Heart left ventricle (tissue), 13 donors: Measurements from ENCODE around the gene SH3RF2.

Experiments used
- CTCF ChIP-seq, 12 donors: fragments of 200-600 bp; sonication (generic) in 4 of 12; IDR thresholded peaks; one replicate each; pipeline versions ENCODE4 v1.5.0 to v1.8.0; 2018 to 2022; ENCODE audit warnings: antibody characterized with exemption in 12 of 12, mild to moderate bottlenecking in 5 of 12
- POLR2A ChIP-seq, 2 donors: fragments of 450-650 bp; IDR thresholded peaks; one replicate each; pipeline ENCODE4 v1.6.1; 2017; ENCODE audit warnings: antibody characterized with exemption in 2 of 2, mild to moderate bottlenecking in 2 of 2, moderate library complexity in 2 of 2
- donor health status: ischemic (EF 13 %, LVEDD 7.1; RV severe dilation, severe dysfunction).
- donor health status: DM: no; HTN: yes; CAD: no.
- donor health status: DM: no; HTN: no; CAD: no.
- donor health status: ischemic (EF 25% LVEDD 6.9; RV normal size, moderate dysfunction).
- donor health status: ischemic (EF 25% LVEDD 5.7; RV mildly dilated, moderate dysfunction).
- donor health status: ischemic (EF 35%, LVEDD 5.7; RV mildly dilated, moderate dysfunction).
- donor health status: nonischemic (EF 11% LVEDD 7.7; RV severe dilation, severe dysfunction).
- donor health status: DM: yes; HTN: yes; CAD: no.
- donor health status: PGD.
- donor health status: ischemic (EF 29% LVEDD 5.4; RV normal size, mild dysfunction).
- donor health status: nonischemic (EF 23%, LVEDD 6.1; RV moderate dilation, normal function).

GRCh38 chr5:145949474-145949873 lies 13.1 kb downstream of the SH3RF2 start:
- TF ChIP-seq POLR2A (IDR thresholded peaks at IDR 0.05): no peak
- TF ChIP-seq CTCF (IDR thresholded peaks at IDR 0.05): no peak
